ENCODE data around the gene SYT7.

SYT7 gene

GRCh38 chr11:61529537-61530225 lies 51.2 kb downstream of the SYT7 start:
- no peak overlapping the region for H3K27ac ChIP-seq
- no peak overlapping the region for H3K4me3 ChIP-seq

GRCh38 chr11:61528114-61528513 lies 52.8 kb downstream of the SYT7 start:
- no peak overlapping the region for H3K27ac ChIP-seq
- H3K4me3 ChIP-seq = no peak overlapping the region

GRCh38 chr11:61526956-61527731 lies 53.7 kb downstream of the SYT7 start:
- no peak overlapping the region for H3K27ac ChIP-seq
- no peak overlapping the region for H3K4me3 ChIP-seq

- Histone ChIP-seq H3K4me3 (no peak overlapping the region), H3K27ac (no peak overlapping the region)
These were observed 54.6 kb downstream of the SYT7 start for GRCh38 chr11:61526229-61526628.

- Histone ChIP-seq H3K4me3 (no peak overlapping the region), H3K27ac (no peak overlapping the region)
These were observed 55.8 kb downstream of the SYT7 start for GRCh38 chr11:61524963-61525587.

GRCh38 chr11:61524446-61524845 lies 56.4 kb downstream of the SYT7 start:
- Histone ChIP-seq H3K4me3 (no peak overlapping the region), H3K27ac (no peak overlapping the region)

- Histone ChIP-seq H3K4me3 (no peak overlapping the region), H3K27ac (no peak overlapping the region)
These were observed 58.0 kb downstream of the SYT7 start for GRCh38 chr11:61522881-61523280.

- Histone ChIP-seq H3K4me3 (no peak overlapping the region), H3K27ac (no peak overlapping the region)
These were observed 62.7 kb downstream of the SYT7 start for GRCh38 chr11:61518032-61518795.

GRCh38 chr11:61516675-61517572 lies 64.0 kb downstream of the SYT7 start:
- no peak overlapping the region for H3K4me3 ChIP-seq
- no peak overlapping the region for H3K27ac ChIP-seq

GRCh38 chr11:61516191-61516590 lies 64.7 kb downstream of the SYT7 start:
- H3K4me3 ChIP-seq = no peak overlapping the region
- no peak overlapping the region for H3K27ac ChIP-seq

- H3K27ac ChIP-seq = no peak overlapping the region
- H3K4me3 ChIP-seq = no peak overlapping the region
These were observed 65.2 kb downstream of the SYT7 start for GRCh38 chr11:61515686-61516085.

GRCh38 chr11:61514050-61514917 lies 66.6 kb downstream of the SYT7 start:
- Histone ChIP-seq H3K4me3 (no peak overlapping the region), H3K27ac (no peak overlapping the region)

- no peak overlapping the region for H3K27ac ChIP-seq
These were observed 67.6 kb downstream of the SYT7 start for GRCh38 chr11:61513143-61513765.

GRCh38 chr11:61512435-61512834 lies 68.4 kb downstream of the SYT7 start:
- no peak overlapping the region for H3K27ac ChIP-seq

More at GRCh38 chr11:61513143-61513765, 67.6 kb downstream of the SYT7 start:
- H3K4me3 ChIP-seq = no peak overlapping the region

GRCh38 chr11:61511383-61511782 lies 69.5 kb downstream of the SYT7 start:
- H3K27ac ChIP-seq = no peak overlapping the region
- H3K4me3 ChIP-seq = no peak overlapping the region

More at GRCh38 chr11:61512435-61512834, 68.4 kb downstream of the SYT7 start:
- no peak overlapping the region for H3K4me3 ChIP-seq

- no peak overlapping the region for H3K27ac ChIP-seq
These were observed 69.9 kb downstream of the SYT7 start for GRCh38 chr11:61510974-61511373.

GRCh38 chr11:61510166-61510919 lies 70.5 kb downstream of the SYT7 start:
- H3K27ac ChIP-seq = peak overlapping the region in 1 of 21 experiments; percentile 31
- H3K4me3 ChIP-seq = no peak overlapping the region

More at GRCh38 chr11:61510974-61511373, 69.9 kb downstream of the SYT7 start:
- H3K4me3 ChIP-seq = no peak overlapping the region
